Activated T-cell treated with anti-CD3 and anti-CD28 coated beads for 48 hours (primary cell): ENCODE data around the gene AKAP8.

Experiments
- DNase-seq: peaks from one replicate; pipeline ENCODE4 v3.0.0-alpha.2; 2020; ENCODE audit warnings: low read depth

AKAP8 gene

GRCh38 chr19:15332311-15332996 lies 47.1 kb downstream of the AKAP8 start, which contains the start of gene BRD4:
BRD4 (minus strand) TSS chr19:15332539; CDS start chr19:15273099, 59,440 bp downstream.
- peak; percentile 82 for DNase-seq

- DNase-seq: peak; percentile 71
Observed at GRCh38 chr19:15331419-15332310, 47.9 kb downstream of the AKAP8 start.

- DNase-seq: no peak
Observed at GRCh38 chr19:15330801-15331418, 48.7 kb downstream of the AKAP8 start.

GRCh38 chr19:15328312-15328711 lies 51.3 kb downstream of the AKAP8 start:
- DNase-seq: no peak

- no peak for DNase-seq
Observed at GRCh38 chr19:15324791-15325519, 54.6 kb downstream of the AKAP8 start.

GRCh38 chr19:15323496-15324235 lies 55.9 kb downstream of the AKAP8 start:
- no peak for DNase-seq

- no peak for DNase-seq
Observed at GRCh38 chr19:15321739-15322138, 57.8 kb downstream of the AKAP8 start.

GRCh38 chr19:15320116-15320515 lies 59.5 kb downstream of the AKAP8 start:
- DNase-seq: no peak

- DNase-seq: no peak
Observed at GRCh38 chr19:15318241-15318691, 61.3 kb downstream of the AKAP8 start.

- no peak for DNase-seq
Observed at GRCh38 chr19:15317392-15318071, 62.1 kb downstream of the AKAP8 start.

GRCh38 chr19:15316498-15316897 lies 63.1 kb downstream of the AKAP8 start:
- DNase-seq: no peak

- no peak for DNase-seq
Observed at GRCh38 chr19:15315101-15315500, 64.5 kb downstream of the AKAP8 start.

GRCh38 chr19:15313649-15314279 lies 65.8 kb downstream of the AKAP8 start:
- no peak for DNase-seq

GRCh38 chr19:15307169-15307568 lies 72.4 kb downstream of the AKAP8 start:
- no peak for DNase-seq

- DNase-seq: no peak
Observed at GRCh38 chr19:15305582-15306334, 73.8 kb downstream of the AKAP8 start.

GRCh38 chr19:15304140-15304705 lies 75.4 kb downstream of the AKAP8 start:
- DNase-seq: peak; percentile 47
